IMR-90 (cell line): ENCODE measurements around the gene CMAS. TPM values are rescaled to one million over a fixed set of nuclear protein-coding genes. Genes with fewer than 3 reads are reported as not detected.

ENCODE experiments used
- ATAC-seq: fragments of 200-7000 bp; cut with Tn5 transposase; 2 replicates; pipeline ENCODE4 v1.9.1; 2020; ENCODE audit warnings: low read depth, mild to moderate bottlenecking, moderate library complexity
- BruUV-seq: library from RNA; stranded (reverse); fragments of 400-500 nt; replicated peaks from 2 replicates; lab custom pipeline; 2021; lab: Mats Ljungman, UMichigan
- CTCF ChIA-PET: fragments of 300-600 bp; formaldehyde crosslinking; extraction: SDS; loops from one replicate; lab custom pipeline; 2021; ENCODE audit warnings: antibody characterized with exemption; lab: Yijun Ruan, JAX
- POLR2A ChIA-PET: fragments of 300-600 bp; sonication (Branson Sonifier 250); formaldehyde crosslinking; loops from one replicate; lab custom pipeline; 2022; ENCODE audit warnings: antibody characterized with exemption; ENCODE audit not compliant: unreplicated experiment; lab: Charles Lee
- DNase-seq: peaks from one replicate; pipeline ENCODE4 v3.0.0; 2013
- H2AFZ ChIP-seq: replicated peaks from 2 replicates; pipeline ENCODE3; 2013; ENCODE audit warnings: low read length, mild to moderate bottlenecking; ENCODE audit not compliant: poor library complexity
- H2AK5ac ChIP-seq: 2 replicates; pipeline ENCODE4 v1.6.1; 2013; ENCODE audit warnings: low read depth, low read length, inconsistent platforms
- H2AK9ac ChIP-seq: replicated peaks from 2 replicates; pipeline ENCODE3; 2013; ENCODE audit warnings: mild to moderate bottlenecking, low read depth, low read length, moderate library complexity; ENCODE audit not compliant: poor library complexity
- H2BK120ac ChIP-seq: 2 replicates; pipeline ENCODE4 v1.6.1; 2013; ENCODE audit warnings: low read depth, low read length, inconsistent platforms
- H2BK15ac ChIP-seq: 3 replicates; pipeline ENCODE4 v1.6.1; 2013; ENCODE audit warnings: low read depth, low read length, inconsistent platforms
- H2BK20ac ChIP-seq: 2 replicates; pipeline ENCODE4 v1.6.1; 2013; ENCODE audit warnings: low read depth, mild to moderate bottlenecking, inconsistent platforms, low read length, moderate library complexity
- H2BK5ac ChIP-seq: 2 replicates; pipeline ENCODE4 v1.6.1; 2013; ENCODE audit warnings: mild to moderate bottlenecking, low read depth, low read length, inconsistent platforms; ENCODE audit not compliant: poor library complexity, severe bottlenecking
- H3K14ac ChIP-seq: replicated peaks from 2 replicates; pipeline ENCODE4 v1.6.1; 2013; ENCODE audit warnings: low read depth, low read length, inconsistent platforms
- H3K18ac ChIP-seq: 2 replicates; pipeline ENCODE4 v1.6.1; 2013; ENCODE audit warnings: low read depth, low read length, control low read depth
- H3K23ac ChIP-seq: 2 replicates; pipeline ENCODE4 v1.6.1; 2013; ENCODE audit warnings: low read depth, low read length, inconsistent platforms
- H3K27ac ChIP-seq: 2 replicates; pipeline ENCODE4 v1.5.1; 2013; ENCODE audit warnings: mild to moderate bottlenecking, control low read depth, low read length; ENCODE audit not compliant: insufficient read depth
- H3K27me3 ChIP-seq: 2 replicates; pipeline ENCODE4 v1.6.1; 2013; ENCODE audit warnings: low read length; ENCODE audit not compliant: control insufficient read depth, insufficient read depth
- H3K36me3 ChIP-seq: 2 replicates; pipeline ENCODE4 v1.6.1; 2013; ENCODE audit warnings: low read length, mixed read lengths; ENCODE audit not compliant: control insufficient read depth, insufficient read depth
- H3K4ac ChIP-seq: 2 replicates; pipeline ENCODE4 v1.6.1; 2013; ENCODE audit warnings: low read depth, low read length, inconsistent platforms
- H3K4me1 ChIP-seq: 2 replicates; pipeline ENCODE4 v1.6.1; 2013; ENCODE audit warnings: low read length, mixed read lengths; ENCODE audit not compliant: control insufficient read depth, insufficient read depth
- H3K4me2 ChIP-seq: 2 replicates; pipeline ENCODE4 v1.6.1; 2013; ENCODE audit warnings: low read depth, mild to moderate bottlenecking, control low read depth, low read length, moderate library complexity
- H3K4me3 ChIP-seq: 2 replicates; pipeline ENCODE4 v1.5.1; 2013; ENCODE audit warnings: low read depth, mild to moderate bottlenecking, control low read depth, low read length, moderate library complexity; ENCODE audit not compliant: insufficient read depth
- H3K56ac ChIP-seq: 2 replicates; pipeline ENCODE4 v1.6.1; 2013; ENCODE audit warnings: low read length, inconsistent platforms; ENCODE audit not compliant: insufficient read depth; ENCODE audit errors: extremely low read depth
- H3K79me1 ChIP-seq, 2 experiments: 2 replicates each; pipeline ENCODE4 v1.6.1; 2013; ENCODE audit warnings: low read length in 2 of 2, inconsistent platforms in 1 of 2, low read depth in 1 of 2
- H3K9ac ChIP-seq: 2 replicates; pipeline ENCODE4 v1.6.1; 2013; ENCODE audit warnings: low read depth, low read length, control low read depth
- H3K9me1 ChIP-seq: 2 replicates; pipeline ENCODE4 v1.6.1; 2013; ENCODE audit warnings: low read length, inconsistent platforms; ENCODE audit not compliant: insufficient read depth
- H3K9me3 ChIP-seq: 2 replicates; pipeline ENCODE4 v1.6.1; 2013; ENCODE audit warnings: low read length; ENCODE audit not compliant: control insufficient read depth, insufficient read depth
- H4K20me1 ChIP-seq: 2 replicates; pipeline ENCODE4 v1.6.1; 2013; ENCODE audit warnings: low read length, inconsistent platforms; ENCODE audit not compliant: insufficient read depth
- H4K5ac ChIP-seq: 2 replicates; pipeline ENCODE4 v1.6.1; 2013; ENCODE audit warnings: mild to moderate bottlenecking, low read depth, low read length, control low read depth
- H4K8ac ChIP-seq, 2 experiments: 2 replicates each; pipeline ENCODE4 v1.6.1; 2013; ENCODE audit warnings: low read depth in 2 of 2, low read length in 2 of 2, control low read depth in 1 of 2, inconsistent platforms in 1 of 2
- H4K91ac ChIP-seq: 2 replicates; pipeline ENCODE4 v1.6.1; 2013; ENCODE audit warnings: low read depth, low read length, inconsistent platforms; ENCODE audit not compliant: insufficient read depth
- BHLHE40 ChIP-seq: fragments of 150-350 bp; IDR thresholded peaks from 2 replicates; pipeline ENCODE4 v1.6.1; 2016; ENCODE audit warnings: mild to moderate bottlenecking, low read depth, low read length
- CEBPB ChIP-seq: IDR thresholded peaks from 2 replicates; pipeline ENCODE4 v1.6.1; 2012; ENCODE audit warnings: low read depth, low read length, improper control_type of control experiment
- CHD1 ChIP-seq: IDR thresholded peaks from 2 replicates; pipeline ENCODE4 v1.6.1; 2012; ENCODE audit warnings: low read depth, low read length, improper control_type of control experiment
- FOS ChIP-seq: fragments of 150-350 bp; IDR thresholded peaks from 2 replicates; pipeline ENCODE4 v1.6.1; 2016; ENCODE audit warnings: low read depth, low read length
- MAFK ChIP-seq: IDR thresholded peaks from 2 replicates; pipeline ENCODE4 v1.6.1; 2012; ENCODE audit warnings: low read depth, low read length, improper control_type of control experiment
- MAZ ChIP-seq: IDR thresholded peaks from 2 replicates; pipeline ENCODE4 v1.6.1; 2012; ENCODE audit warnings: low read depth, mild to moderate bottlenecking, low read length, improper control_type of control experiment, moderate library complexity, borderline replicate concordance
- MXI1 ChIP-seq: IDR thresholded peaks from 2 replicates; pipeline ENCODE4 v1.6.1; 2012; ENCODE audit warnings: low read depth, mild to moderate bottlenecking, low read length, moderate library complexity, borderline replicate concordance
- NFE2L2 ChIP-seq: fragments of 150-350 bp; IDR thresholded peaks from 2 replicates; pipeline ENCODE4 v1.6.1; 2016; ENCODE audit warnings: low read depth, mild to moderate bottlenecking, low read length
- POLR2A ChIP-seq: IDR thresholded peaks from 2 replicates; pipeline ENCODE4 v1.6.1; 2012; ENCODE audit warnings: mild to moderate bottlenecking, low read depth, low read length
- RCOR1 ChIP-seq: IDR thresholded peaks from 2 replicates; pipeline ENCODE4 v1.6.1; 2012; ENCODE audit warnings: mild to moderate bottlenecking, low read length, improper control_type of control experiment; ENCODE audit not compliant: insufficient replicate concordance
- RFX5 ChIP-seq: IDR thresholded peaks from 2 replicates; pipeline ENCODE4 v1.8.0; 2012; ENCODE audit warnings: low read depth, mild to moderate bottlenecking, low read length, moderate library complexity
- dilution Hi-C: fragments of 300-500 bp; cut with HindIII; formaldehyde crosslinking; loops from one replicate; pipeline ENCODE4 v1.14.3; 2018; ENCODE audit warnings: low sequenced_read_pairs; ENCODE audit not compliant: unreplicated experiment
- in situ Hi-C: fragments of 300-500 bp; cut with MboI; formaldehyde crosslinking; loops from 3 replicates; pipeline ENCODE4 v1.14.3; 2019; ENCODE audit warnings: low sequenced_read_pairs, inconsistent platforms, mixed read lengths
- intact Hi-C: fragments of 100-400 bp; cut with micrococcal nuclease; formaldehyde crosslinking; loops from 2 replicates; pipeline ENCODE4 v1.10.0; 2022
- polyA plus RNA-seq, 3 experiments: library from polyadenylated mRNA; depleted of rRNA; stranded (reverse); fragments of >200 nt; gene quantifications; 2 replicates each; pipeline ENCODE4 v1.2.3, GENCODE V29; 2012; ENCODE audit warnings: low replicate concordance in 1 of 3
- total RNA-seq: library from RNA; depleted of rRNA; stranded (reverse); fragments of >200 nt; gene quantifications from 2 replicates; pipeline ENCODE4 v1.2.3, GENCODE V29; 2012
- TF ChIP-seq, protein P1 (sequence below): fragments of 150-350 bp; IDR thresholded peaks from 2 replicates; pipeline ENCODE4 v1.6.1; 2016; ENCODE audit warnings: low read depth, mild to moderate bottlenecking, low read length, moderate library complexity, borderline replicate concordance
- TF ChIP-seq, protein P2 (sequence below): conservative IDR thresholded peaks from 2 replicates; pipeline ENCODE4 v1.5.1; 2012; ENCODE audit warnings: mild to moderate bottlenecking, low read depth, low read length, improper control_type of control experiment

Gene CMAS
- total and polyA plus RNA-seq, 2 of the 4 experiments (the other 2 are of a cell fraction), result 9.5 to 26.8 TPM

GRCh38 chr12:22038734-22039133 is 7.3 kb upstream of the CMAS start:
- H3K79me1 ChIP-seq, result no peaks in the 10 kb centered on the region
- H2BK120ac ChIP-seq, result no peak overlapping the region
- H4K20me1 ChIP-seq, result no peaks in the 10 kb centered on the region
- H3K9ac ChIP-seq, result no peak overlapping the region
- no peak overlapping the region for H4K5ac ChIP-seq
- dilution Hi-C loops (no loop called here), intact Hi-C loops (no loop called here), in situ Hi-C loops (no loop called here)
- H2BK15ac ChIP-seq, result no peak overlapping the region
- H3K36me3 ChIP-seq, result no peaks in the 10 kb centered on the region
- TF ChIP-seq RCOR1, result no peak
- TF ChIP-seq CEBPB, result no peak
- TF ChIP-seq BHLHE40, result no peak
- TF ChIP-seq RFX5, result no peak
- no peak for TF ChIP-seq FOS
- no peak for TF ChIP-seq MXI1
- no peak for TF ChIP-seq POLR2A
- TF ChIP-seq MAZ, result no peak
- TF ChIP-seq CHD1, result no peak
- no peak for TF ChIP-seq NFE2L2
- TF ChIP-seq, protein P1, sequence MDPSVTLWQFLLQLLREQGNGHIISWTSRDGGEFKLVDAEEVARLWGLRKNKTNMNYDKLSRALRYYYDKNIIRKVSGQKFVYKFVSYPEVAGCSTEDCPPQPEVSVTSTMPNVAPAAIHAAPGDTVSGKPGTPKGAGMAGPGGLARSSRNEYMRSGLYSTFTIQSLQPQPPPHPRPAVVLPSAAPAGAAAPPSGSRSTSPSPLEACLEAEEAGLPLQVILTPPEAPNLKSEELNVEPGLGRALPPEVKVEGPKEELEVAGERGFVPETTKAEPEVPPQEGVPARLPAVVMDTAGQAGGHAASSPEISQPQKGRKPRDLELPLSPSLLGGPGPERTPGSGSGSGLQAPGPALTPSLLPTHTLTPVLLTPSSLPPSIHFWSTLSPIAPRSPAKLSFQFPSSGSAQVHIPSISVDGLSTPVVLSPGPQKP, result no peak
- TF ChIP-seq, protein P2, sequence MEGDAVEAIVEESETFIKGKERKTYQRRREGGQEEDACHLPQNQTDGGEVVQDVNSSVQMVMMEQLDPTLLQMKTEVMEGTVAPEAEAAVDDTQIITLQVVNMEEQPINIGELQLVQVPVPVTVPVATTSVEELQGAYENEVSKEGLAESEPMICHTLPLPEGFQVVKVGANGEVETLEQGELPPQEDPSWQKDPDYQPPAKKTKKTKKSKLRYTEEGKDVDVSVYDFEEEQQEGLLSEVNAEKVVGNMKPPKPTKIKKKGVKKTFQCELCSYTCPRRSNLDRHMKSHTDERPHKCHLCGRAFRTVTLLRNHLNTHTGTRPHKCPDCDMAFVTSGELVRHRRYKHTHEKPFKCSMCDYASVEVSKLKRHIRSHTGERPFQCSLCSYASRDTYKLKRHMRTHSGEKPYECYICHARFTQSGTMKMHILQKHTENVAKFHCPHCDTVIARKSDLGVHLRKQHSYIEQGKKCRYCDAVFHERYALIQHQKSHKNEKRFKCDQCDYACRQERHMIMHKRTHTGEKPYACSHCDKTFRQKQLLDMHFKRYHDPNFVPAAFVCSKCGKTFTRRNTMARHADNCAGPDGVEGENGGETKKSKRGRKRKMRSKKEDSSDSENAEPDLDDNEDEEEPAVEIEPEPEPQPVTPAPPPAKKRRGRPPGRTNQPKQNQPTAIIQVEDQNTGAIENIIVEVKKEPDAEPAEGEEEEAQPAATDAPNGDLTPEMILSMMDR, result no peak
- TF ChIP-seq MAFK, result no peak
- H3K4ac ChIP-seq, result no peak overlapping the region
- no peak overlapping the region for H4K8ac ChIP-seq
- no peaks in the 10 kb centered on the region for H3K9me1 ChIP-seq
- no peak overlapping the region for H3K27ac ChIP-seq
- DNase-seq, result no peak
- H2AK5ac ChIP-seq, result no peak overlapping the region
- ATAC-seq, result no peak
- CTCF ChIA-PET, result no interaction called here
- H3K23ac ChIP-seq, result no peak overlapping the region
- H2AK9ac ChIP-seq, result no peak overlapping the region
- H3K14ac ChIP-seq, result no peak overlapping the region
- no TSS peak for BruUV-seq
- H4K91ac ChIP-seq, result no peak overlapping the region
- no peak overlapping the region for H3K4me3 ChIP-seq
- H2AFZ ChIP-seq, result peak overlapping the region; percentile 23
- H3K4me2 ChIP-seq, result no peak overlapping the region
- H3K56ac ChIP-seq, result no peak overlapping the region
- POLR2A ChIA-PET, result no interaction called here
- H3K9me3 ChIP-seq, result no peaks in the 10 kb centered on the region
- H2BK20ac ChIP-seq, result no peak overlapping the region
- no peak overlapping the region for H3K18ac ChIP-seq
- peaks cover 4% of the 10 kb centered on the region; the same call in 1 of the 2 replicates for H3K4me1 ChIP-seq
- no peak overlapping the region for H2BK5ac ChIP-seq
- H3K27me3 ChIP-seq, result no peaks in the 10 kb centered on the region
